Hematopoietic multipotent progenitor cell treated with erythropoietin and hydrocortisone succinate and interleukin-3 and kit ligand, for 15 days (in vitro differentiated cells): Measurements from ENCODE around the gene SEMA3C.

Experiments
- DNase-seq: peaks from one replicate; pipeline ENCODE4 v3.0.0-alpha.2; 2015; ENCODE audit warnings: low spot score

SEMA3C gene

DNA sequence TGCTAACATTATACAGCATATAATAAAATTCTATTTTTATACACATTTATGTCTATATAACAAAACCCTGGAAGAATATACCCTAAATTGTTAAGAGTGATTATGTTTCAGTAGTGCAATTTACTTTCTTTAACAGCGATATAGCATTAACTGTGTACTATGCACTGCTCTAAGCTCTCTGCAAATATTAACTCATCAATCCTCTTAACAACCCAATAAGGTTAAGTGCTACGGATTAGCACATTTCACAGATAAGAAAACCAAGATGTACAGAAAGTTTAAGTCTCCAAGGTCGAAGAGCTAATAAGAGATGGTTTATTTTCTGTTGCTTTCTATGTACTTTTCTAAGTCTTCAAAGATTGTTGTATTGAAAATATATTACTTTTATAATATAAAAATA, 95.8 kb downstream of the SEMA3C start:
- no peak for DNase-seq

DNA sequence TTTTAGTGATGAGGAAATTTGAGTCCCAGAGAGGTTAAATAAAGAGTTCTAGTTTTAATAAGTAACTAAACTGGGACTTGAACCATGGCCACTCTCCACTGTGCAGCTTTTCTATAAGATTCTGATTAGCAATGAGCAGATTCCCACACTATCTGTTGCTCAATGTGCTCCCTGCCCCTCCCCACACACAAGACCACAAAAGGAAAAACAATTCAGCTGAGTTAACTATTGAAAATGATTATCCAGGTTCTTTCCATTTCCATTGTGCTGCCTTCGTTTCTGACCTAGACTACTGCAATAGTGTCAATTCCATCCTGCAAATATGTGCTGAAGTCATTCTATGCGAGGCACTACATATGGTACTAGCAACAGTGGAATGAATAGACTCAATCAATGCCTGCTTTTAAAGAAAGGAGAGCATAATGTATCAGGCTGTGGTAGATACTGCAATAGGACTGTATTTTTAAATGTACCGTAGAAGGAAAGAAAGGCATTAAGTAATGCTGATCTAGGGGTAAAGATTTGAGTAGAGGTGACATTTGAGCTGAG, 97.0 kb downstream of the SEMA3C start:
- no peak for DNase-seq

DNA sequence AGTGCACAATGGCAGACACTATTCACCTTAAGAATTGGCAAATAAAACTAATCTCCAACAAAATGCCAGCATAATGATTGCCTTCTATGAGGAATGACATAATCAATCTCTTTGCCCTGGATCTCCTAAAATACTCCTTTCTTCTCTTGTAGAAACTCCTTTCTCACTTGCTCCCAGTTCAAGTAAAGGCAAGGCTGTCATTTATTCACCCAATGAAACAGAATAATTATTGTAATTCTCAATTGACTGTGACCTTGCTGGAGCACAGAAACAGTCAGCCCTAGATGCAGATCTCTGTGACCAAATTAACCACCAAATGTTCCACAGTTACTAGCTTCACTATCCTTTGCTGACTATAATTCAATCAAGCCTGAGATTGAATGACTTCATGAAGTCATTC, 99.3 kb downstream of the SEMA3C start:
- DNase-seq: no peak

DNA sequence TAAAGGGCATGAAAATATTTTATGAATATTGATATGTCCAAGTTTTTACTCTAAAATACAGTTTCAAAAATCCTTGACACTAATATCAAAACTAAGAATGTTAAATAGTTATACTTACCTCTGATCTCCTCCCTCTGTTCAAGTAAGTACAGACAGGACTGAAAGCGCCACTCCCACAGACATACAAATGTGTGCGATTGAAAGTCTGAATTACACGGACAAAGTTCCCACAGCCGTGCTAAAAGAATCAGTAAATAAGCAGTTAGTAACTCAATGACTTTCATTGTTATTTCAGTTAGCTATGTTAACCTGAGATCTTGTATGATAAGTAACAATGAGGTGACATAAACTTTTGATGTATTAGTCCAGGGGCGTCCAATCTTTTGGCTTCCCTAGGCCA, 100.7 kb downstream of the SEMA3C start:
- no peak for DNase-seq

DNA sequence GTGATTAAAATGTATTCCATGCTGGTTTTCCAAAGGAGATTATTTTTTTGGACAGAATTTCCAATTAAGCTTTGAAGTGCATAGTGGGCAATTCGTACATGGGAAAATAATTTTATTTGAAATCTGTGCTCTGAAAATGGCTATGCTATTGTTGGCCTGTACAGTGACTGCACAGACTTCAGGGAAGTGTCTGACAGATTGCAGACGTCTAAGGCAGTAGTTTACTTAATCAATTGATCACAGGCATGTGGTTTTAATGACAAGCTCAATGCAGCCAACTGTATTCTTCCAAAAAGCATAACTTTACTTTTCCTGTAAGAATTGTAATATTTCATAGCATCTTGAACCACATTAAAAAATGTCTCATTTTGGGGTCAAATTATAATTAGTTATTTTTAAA, 102.0 kb downstream of the SEMA3C start:
- no peak for DNase-seq

DNA sequence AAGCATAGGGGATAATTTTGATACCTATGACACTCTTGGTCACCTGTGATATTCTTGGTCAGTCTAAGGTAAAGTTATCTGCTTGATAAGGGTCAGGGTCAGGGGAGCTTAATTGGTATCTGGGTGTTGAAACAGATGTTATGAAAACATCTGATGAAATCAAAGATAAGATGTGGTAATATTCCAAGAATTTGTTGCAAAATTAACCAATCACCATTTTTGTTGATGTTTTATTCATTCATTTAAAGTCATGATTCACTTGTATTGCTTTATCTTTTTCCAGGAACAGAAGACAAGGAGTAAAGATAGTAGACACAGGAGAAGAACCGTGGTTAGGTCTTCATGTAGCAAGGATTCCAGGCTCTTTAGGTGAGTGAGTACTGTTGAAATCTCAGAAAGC, 103.1 kb downstream of the SEMA3C start:
- DNase-seq: no peak

DNA sequence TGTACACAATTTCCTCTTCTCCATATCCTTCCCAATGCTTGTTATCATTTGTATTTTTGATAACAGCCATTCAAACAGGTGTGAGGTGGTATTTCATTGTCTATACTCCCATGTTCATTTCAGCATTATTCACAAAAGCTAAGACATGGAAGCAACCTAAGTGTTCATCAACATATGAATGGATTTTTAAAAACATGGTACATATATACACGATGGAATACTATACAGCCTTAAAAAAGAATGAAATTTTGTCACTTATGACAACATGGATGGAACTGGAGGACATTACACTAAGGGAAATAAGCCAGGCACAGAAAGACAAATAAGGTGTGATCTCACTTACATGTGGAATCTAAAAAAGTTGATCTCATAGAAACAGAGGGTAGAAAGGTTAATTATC, 109.3 kb downstream of the SEMA3C start:
- DNase-seq: no peak

DNA sequence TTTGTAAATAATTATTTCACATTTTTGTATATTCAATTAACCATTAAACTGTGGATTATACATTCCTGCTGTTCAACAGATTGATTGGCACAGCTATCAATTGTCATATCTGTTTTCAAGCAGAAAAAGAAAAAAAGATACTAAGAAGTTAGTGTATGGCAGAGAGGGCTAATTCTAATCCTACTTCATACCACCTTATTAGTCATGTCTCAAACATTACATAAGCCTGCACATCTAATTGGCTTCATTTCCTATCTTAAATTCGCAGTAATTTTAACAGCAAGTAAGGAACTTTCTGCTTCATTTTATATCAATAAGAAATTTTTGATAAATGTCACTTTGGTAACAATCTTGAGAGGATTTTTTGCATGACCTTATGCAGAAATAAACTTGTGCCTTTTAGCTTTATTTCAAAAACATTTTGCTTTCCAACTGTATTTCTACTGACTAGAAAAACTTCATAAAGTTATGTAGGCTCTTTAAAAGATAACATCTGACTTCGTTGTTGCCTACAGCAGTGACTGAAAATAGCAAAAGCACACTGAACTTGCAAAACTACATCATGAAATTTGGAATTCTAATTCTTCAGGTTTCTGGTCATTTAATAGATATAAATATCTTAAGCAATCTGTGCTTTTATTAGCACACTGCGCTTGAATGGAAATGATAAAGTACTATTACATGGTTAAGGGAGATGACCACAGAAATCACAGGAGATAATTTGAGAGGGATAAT, 111.5 kb downstream of the SEMA3C start:
- no peak for DNase-seq

DNA sequence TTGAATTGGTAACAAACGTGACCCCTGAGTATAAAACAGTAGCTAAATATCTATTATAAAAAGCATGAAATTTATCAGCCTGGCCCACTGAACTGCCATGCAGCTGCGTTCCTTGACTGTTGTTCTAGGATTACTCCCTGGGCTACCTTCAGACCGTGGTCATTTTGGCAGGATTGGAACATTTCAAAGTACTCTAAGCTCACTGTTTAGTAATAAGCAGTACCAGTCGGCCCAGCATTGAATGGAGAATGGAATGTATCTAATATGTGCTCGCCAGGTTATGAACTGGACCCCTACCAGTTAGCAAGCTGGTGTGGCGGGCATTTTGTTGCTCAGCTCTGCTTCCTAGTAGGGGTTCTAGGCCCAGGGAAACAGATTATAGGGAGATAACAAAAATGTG, 112.2 kb downstream of the SEMA3C start:
- DNase-seq: no peak

DNA sequence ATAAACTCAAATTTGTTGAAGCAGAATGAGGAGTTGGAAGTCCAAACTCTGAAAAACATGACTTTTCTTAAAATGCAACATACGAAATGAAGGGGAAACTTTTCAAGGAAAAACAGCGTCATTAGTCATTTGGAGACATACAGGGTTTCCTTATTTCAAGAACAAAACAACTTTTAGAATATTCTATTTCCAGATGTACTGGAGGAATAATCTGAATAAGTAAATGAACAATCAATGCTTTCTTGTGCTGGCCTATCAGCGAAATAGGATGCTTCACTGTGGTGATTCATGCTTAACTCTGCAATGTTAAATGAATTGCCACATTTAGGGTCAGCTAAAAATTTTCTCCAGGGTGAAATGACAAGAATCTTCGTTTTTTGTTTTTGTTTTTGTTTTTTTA, 114.3 kb downstream of the SEMA3C start:
- DNase-seq: no peak

DNA sequence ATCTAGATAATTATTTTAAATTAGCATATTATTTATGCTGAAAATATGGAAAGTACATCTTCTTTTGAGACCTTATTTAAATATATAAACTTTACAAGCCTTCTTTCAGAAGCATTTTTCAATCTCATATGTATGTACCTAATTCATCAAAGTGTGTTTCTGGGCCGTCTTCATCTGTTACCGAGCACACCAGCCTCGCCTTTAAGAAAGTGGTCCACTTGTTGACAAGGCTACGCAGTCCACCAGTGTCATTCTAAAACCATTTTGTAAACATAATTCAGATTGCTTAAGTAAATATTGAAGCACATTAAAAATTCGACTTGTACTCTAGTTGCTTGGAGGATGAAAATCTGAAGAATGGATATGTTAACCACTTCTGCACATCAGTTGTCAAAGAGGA, 116.3 kb downstream of the SEMA3C start:
- no peak for DNase-seq

DNA sequence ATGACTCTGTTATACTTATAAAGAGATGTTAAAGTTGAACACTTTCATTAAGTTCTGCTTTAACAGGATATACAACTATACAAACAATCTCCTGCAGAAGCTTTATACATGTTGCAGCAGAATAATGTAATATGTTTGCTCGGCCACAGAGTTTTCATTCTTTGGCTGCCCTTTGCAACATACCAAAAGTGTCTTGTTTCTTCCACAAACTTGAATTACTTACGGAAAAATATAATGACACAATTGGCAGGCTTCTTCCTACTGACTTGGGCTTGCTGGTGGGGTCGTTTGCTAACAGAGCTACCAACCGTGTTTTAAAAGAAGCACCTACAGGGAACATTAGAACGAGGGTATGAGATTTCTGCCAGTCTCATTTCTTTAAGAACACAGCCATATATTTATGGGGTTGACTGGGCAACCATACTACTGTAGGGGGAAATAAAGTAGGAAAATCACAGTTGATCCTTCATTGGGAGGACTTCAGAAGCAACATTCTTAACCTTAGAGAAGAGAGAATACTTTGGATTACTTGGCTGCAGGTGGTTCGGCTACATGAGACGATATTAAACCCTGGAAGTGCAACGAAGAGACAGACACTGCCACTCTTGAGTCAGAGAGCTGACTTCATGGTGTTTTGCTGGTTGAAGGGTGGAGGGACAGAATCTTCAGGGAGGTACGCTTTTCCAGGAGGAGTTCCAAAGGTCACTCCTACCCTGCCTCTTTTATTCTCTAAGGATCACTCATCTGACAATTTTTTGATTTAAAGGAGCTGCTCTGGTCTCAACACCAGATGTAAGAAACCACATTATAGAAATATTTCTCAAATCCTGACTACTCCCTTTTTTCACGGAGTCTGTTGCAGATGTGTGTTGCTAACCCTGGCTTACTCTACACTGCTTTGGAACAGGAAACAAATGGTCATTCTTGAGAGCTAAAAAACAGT, 123.9 kb downstream of the SEMA3C start:
- DNase-seq: no peak

DNA sequence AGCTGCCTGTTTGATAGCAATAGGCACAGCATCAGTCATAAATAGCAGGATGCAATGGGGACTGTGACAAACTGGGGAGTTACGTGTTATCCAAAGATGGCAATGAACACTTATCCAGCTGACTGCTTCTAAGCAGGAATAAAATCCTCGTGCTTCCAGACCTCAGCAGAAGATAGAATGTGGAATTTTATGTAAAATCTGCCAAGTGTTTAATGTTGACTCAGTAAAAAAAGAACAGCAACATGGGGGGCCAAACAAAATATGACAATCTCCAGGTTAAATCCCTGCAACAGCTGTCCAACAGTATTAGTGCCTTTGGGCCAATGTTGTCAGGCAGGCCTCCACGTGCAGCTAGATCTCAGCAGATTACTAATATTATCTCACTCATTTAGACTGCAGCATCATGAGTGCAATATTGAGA, 127.3 kb downstream of the SEMA3C start:
- DNase-seq: no peak

DNA sequence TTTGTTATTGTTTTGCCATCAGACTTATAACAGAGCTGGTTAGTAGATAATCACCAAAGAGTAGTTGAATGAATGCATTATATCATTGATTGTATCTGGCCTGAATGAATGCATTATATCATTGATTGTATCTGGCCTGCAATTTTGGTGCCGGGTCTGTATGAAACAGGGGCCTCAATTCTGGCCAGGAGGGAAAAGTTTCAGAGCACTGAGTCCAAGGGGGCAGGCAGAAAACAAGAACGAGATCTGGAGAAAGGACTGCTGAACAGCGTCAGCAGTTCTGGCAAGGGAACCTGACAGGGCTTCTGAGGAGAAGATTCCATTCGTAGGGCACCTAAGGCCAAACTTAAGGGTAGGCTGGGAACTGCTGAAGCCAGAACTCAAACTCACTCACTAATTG, 128.0 kb downstream of the SEMA3C start:
- no peak for DNase-seq

DNA sequence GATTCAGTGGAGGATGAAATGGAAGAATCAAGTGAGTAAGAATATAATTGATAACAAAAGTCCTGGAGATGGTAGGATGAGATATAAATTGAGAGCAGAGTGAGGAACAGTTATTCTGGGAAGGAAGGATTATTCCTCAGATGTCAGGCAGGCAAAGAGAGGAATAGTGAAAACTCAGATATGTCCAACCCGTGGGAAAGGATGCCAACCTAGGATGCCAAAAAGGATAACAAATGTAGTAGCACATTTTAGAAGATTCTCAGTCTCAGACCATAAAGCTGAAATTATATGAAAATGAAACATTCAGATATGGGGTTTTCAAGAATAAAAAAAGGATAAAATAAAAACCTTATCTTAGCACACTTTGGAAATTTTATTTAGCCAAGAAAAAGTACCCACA, 131.1 kb downstream of the SEMA3C start:
- no peak for DNase-seq

DNA sequence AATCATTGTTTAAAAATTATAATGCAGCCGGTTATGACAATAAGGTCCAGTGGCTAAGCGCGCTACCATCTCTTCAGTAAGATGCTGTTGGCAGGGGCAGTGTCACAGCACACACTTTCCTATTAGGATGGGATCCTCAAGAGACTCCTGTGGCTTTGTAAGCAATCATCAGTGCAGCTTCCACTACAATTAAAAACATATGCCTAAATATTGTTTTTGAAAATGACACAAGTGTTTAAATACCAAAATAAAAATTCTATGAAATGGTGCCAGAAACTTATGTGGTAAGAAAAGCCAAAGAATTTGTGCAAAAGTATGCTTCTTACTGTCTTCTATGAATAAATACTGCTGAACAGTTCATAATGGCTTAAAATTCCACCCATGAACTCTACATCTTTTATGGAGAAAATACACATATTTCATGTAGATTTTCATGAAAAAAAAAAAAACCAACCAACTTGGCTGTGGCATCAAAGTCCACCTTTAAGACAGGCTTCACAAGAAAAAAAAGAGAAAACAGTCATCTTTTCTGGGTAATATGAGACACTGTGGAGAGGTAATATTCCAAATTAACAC, 132.8 kb downstream of the SEMA3C start:
- no peak for DNase-seq

DNA sequence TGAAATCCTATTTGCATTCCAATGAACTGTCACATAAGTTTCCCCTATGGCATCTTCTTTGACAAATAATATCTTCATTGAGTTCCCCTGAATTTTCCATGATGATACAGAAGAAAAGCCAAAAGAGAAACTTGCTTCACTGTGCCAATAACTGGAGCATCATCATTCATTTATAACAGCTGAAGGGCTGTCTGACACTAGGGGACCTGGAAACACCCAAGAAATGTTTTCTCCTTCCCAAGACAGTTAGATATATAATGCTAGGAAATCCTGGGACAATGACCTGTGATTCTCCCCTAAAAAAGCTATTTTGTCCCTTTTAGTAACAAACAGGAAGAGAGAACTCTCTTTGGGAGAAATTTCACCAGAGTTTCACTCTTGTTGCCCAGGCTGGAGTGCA, 133.6 kb downstream of the SEMA3C start:
- no peak for DNase-seq

DNA sequence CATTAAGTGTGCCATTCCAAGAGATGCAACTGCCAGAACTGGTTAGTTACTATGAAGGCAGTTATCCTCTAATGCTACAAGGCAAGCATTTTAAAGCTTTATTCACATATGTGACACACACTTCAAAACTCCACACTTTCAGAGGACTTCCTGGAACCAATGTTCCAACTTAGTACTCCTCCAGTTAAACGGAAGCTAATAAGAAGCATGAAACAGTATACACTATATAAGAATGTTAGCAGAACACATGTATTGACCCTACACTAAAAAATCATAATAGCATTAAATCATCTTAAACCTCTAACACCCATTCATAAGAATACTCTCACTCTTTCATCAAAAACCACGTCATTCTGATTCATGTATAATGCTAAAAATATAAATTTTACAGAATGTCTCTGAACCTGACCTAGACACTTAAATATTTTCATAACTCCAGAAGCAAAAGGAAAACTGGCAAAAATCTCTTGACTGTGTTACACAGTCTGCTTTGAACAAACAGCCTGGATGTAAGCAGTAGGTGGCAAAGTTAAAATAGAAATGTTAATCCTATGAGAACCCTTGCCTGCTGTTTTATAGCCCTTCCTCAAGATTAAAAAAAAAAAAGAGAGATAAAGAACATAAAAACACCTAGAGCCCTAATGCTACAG, 135.0 kb downstream of the SEMA3C start:
- DNase-seq: no peak

DNA sequence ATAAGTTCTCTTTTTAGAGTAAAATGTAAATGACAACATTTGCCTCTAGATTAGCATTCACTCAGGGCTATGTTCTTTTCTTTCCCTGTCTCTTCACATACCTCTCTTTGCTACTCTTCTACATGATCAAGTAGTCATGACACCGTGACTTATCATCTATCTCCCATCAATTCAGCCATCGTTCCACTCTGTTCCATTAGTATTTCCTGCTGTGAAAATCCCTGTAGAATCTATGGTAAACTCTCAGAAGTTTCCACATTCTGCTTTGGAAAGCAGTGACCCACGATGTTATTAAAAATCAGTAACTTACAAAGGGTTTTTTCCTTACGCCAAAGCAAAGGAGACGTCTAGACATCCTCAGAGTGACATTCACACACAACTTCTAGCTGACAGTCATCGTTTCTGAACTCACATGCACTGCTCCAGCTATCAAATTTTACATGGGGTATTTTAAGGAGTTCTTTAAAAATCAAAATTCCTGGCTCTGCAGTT, 135.6 kb downstream of the SEMA3C start:
- no peak for DNase-seq

DNA sequence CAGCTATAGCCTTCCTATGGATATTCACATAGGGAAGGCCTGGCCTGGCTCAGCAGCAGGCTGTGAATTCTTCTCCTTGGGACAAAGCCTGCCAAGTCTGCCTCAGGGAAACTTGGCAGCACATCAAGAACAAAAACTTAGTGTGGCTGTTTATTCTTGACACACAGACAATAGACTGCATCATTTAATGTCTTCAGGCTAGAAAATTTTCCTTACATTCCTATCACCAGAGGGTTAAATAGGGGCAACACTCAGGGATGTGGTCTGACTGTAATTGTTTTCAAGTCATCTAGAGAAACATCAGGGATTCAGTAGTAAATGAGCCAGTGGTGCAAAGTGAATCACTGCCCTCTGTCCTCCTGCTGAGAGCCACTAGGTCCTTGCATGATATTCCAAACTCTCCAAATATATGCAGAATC, 137.3 kb downstream of the SEMA3C start:
- DNase-seq: no peak

DNA sequence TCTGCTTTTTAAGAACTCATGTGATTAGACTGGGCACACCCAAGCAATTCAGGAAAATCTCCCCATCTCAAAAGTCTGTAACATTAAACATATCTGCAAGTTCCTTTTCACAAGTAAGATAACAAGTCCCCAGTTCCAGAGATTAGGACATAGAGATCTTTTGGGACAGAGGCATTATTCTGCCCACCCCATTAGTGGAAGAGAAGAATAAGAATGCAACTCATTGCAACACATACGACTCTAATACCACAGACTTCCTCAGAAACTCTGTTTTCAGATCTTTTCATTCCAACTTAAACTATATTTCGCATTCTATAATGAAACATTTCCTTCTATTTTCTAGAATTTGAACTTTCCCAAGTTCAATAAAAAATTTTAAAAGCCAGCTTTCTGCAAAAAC, 137.7 kb downstream of the SEMA3C start:
- DNase-seq: no peak

DNA sequence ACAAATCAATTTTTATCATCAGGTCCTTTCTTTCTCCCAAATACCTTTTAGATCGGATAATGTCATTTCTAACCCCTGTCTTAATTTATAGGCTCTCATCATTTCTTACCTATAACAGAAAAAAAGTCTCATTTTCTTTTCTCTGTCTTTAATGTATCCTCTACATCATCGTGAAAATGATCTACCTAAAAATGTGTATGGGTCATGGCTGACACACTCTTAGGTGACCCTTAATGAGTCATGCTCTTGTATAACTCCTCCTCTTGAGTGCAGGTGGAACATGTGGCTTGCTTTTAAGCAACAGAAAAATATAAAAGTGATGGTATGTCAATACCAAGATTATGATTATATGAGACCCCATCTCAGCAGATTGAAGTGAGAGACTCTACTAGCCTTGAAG, 139.4 kb downstream of the SEMA3C start:
- no peak for DNase-seq
